GM19193 (cell line): Measurements from ENCODE around the gene OR52N5.

Experiments used
- POLR2A ChIP-seq: IDR thresholded peaks from 4 replicates; pipeline ENCODE4 v1.6.1; 2011; ENCODE audit not compliant: insufficient read depth, insufficient read length; ENCODE audit errors: extremely low read depth

Gene OR52N5

DNA sequence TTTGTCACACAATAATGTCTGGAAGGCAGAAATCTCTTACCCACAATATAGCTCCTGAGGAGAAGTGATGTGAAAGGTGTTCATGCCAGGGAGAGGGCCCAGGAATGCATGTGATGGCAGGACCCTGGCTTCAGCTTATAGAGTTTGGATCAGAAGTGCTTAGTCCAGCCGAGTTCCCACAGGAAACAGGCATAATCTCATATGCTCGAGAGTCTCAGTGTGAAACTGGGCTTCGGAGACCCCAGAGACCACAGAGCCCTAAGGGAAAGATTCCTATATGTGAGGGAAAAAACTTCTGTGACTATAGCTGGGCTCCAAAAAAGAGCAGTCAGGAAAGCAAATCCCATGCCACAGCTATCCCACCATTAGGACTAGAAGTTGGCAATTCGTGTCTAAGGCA, at the start of gene OR52N5:
TSS of gene OR52N5 (minus strand) at position 101 of the 400 bp plus-strand sequence. CDS start 4,721 bp downstream, outside the sequence.
- TF ChIP-seq POLR2A = no peak

DNA sequence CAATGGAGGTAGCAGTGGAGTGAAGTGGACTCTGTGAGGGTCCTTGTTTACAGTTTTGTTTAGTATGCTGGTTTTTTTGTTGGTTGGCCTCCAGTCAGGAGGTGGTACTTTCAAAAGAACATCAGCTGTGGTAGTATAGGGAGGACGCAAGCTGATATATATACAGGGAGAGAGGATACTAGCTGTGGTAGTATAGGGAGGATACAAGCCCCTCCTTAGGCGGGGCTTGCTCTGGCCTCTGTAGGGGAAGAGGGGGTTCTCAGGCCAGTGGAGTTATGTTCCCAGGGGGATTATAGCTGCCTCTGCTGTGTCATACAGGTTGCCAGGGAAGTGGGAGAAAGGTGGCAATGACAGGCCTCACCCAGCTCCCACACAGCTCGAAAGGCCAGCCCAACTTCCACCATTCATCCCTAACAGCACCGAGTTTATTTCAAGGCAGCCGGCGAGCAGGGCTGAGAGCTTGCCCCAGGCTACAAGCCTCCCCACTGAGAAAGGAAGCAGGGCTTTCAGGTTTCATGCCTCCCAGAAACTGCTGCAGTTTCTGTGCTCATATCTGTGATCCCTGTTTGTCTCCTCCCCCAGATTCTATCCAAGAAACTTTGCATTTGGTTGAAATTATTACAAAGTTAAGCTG, 48.2 kb upstream of the OR52N5 start:
- no peak for TF ChIP-seq POLR2A

DNA sequence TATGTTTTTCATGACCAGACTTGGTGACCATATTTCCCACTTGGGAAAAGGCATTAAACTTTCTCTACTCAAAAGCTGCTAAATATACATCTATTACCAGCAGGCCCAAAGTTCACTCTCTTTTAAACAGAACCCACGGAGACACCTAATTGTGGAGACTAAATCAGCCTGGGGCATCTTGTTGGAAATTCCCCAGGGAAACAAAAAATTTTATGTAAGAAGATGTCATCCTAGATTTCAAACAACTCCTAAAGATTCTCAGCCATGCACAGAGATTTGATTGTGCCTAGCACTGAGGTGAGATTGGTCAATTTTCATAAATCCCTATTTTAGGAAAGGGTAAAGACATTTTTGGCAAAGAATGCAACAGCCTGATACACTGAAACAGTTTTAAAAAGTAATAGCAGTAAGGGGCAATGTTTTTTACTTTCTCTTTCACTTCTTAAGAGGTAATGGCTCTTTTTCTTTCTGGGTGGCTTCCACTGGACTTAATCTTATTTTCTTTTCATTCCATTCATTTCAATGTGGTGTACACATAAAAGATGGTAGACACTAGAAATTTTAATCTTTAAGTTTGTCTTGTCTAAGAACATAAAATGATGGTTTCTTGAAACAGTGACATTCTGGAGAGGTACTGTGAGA, 35.2 kb upstream of the OR52N5 start:
- no peak for TF ChIP-seq POLR2A

DNA sequence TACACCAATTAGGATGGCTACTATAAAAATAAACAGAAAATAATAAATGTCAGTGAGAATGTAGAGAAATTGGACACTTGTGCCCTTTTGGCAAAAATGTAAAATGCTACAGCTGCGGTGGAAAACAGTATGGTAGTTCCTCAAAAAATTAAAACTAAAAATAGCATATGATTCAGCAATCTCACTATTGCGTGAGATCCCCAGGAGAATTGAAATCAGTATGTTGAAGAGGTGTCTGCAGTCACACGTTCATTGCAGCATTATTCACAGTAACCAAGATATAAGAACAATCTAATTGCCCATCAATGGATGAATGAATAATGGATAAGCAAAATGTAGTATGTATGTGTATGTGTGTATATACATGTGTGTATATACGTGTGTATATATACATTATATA, 32.4 kb upstream of the OR52N5 start:
- no peak for TF ChIP-seq POLR2A

- no peak for TF ChIP-seq POLR2A
Measured at GRCh38 chr11:5809905-5810795, 27.0 kb upstream of the OR52N5 start.

GRCh38 chr11:5809122-5809519, 26.0 kb upstream of the OR52N5 start:
- no peak for TF ChIP-seq POLR2A

DNA sequence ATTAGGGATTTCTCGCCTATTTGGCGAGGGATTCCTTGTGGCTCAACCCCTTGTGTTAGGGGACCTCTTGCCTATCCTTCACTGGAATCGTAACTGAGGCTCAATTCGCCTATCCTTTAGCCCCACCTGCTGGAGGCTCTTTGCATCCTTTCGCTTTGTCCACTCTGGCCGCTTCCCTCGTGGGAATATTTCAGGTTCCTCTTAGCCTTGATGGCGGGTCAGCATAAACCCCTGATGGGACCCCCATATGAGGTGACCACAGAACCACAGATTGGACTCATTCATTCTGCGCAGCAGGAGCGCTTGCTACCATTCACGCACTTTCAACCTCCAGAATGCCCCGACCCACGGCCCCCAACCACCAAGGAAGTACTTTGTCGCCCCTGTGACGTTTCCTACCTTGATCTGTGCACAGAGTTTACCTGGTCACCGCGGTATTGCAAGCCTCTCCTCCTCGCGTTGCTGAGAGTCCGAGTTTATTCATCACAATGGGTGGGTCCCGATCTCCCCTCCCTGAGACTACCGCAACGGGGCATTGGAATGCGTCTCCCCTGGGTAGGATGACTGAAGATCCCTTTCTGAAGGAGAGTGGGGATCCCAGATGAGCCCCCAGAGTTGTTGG, 25.5 kb upstream of the OR52N5 start, which contains the start of gene OR52N2:
TSS of gene OR52N2 (plus strand) at position 425 of the 622 bp plus-strand sequence. CDS start 11,412 bp downstream, outside the sequence.
- no peak for TF ChIP-seq POLR2A

DNA sequence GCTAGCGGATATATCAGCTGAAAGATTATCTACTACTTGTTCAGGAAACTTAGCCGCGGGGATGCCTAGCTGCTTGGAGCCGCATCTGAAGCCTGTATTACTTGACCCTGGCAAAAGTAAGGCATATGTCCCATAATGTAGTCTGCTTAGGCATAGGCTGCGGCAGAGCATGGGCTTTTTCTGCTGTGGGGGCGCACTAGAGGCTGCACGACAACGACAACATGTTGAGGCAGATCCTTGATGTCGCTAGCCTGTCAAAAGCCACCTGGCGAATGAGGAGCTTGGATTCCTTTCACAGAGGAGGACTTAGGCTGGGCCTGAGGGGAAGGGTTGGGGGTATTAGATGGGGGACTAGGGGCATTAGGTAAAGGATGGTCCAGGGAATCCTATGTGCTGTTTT, 24.4 kb upstream of the OR52N5 start:
- no peak for TF ChIP-seq POLR2A

DNA sequence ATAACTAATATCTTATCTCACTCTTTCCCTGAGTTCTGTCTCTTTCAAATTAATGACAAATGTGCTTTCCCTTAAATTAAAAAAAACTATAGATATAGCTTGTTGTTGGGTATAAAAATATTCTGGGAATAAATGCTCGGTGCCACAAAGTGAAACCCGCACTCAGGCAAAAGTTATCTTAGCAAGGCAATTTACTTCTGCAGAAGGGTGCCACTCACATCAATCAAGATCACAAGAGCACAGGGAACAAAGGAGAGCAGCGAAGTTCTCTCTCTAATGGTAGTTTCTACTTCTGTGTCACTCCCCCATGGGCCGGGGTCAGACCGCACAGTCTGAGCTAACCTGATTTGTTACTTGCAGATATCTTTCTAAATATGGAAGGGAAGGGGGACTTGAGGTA, 20.8 kb upstream of the OR52N5 start:
- no peak for TF ChIP-seq POLR2A

DNA sequence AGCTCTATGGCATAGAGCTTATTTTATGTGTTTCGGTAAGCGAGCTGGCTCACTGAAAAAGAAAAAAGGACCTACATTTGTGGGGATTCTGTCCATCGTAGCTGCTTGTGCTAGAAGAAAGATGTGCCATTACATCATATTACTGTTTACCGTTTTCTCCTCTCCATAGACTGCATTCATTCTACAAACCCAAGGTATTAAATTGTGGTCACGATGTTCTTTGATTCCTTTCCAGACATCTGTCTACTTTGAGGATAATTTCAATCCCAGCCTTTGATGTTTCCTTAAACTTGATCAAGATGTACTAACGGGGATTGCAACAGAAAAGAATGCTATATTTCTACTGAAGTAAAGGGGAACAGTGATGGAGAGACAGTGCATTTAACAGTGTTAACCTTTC, 13.4 kb upstream of the OR52N5 start:
- no peak for TF ChIP-seq POLR2A

GRCh38 chr11:5791165-5791564, 8.0 kb upstream of the OR52N5 start, which contains the start of gene OR52N1:
Gene OR52N1 (minus strand): TSS chr11:5791265. CDS start chr11:5788816, 2,449 bp downstream.
- no peak for TF ChIP-seq POLR2A

DNA sequence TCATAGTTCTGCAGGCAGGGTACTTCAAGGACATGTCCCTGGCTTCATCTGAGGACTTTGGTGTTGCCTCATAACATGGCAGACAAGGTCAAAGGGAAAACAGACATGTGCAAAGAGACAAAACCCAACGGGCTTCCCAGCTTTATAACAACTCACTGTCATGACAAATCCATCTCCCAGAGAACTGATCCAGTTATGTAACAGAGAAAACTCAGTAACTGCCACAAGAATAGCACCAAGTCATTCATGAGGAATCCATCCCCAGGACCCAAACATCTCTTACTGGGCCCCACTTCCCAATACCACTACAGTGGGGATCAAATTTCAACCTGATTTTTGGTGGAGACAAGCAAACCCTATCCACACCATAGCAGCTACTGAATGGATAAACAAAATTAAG, 16.1 kb downstream of the OR52N5 start:
- TF ChIP-seq POLR2A = no peak

DNA sequence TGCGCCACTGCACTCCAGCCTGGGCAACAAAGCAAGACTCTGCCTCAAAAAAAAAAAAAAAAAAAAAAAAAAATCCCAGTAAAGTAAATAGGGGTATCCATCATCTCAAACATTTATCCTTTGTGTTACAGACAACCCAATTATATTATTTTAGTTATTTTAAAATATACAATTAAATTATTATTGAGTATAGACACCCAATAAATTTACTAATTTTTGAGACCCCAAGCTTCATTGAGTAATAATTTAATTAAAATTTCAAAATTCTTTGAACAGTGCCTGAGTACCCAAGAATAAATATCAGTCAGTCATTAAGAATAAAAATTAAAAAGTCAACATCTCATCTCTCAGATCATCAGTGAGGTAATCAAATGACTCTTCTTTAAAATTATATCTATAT, 29.2 kb downstream of the OR52N5 start, which contains the start of gene OR52N4:
TSS of gene OR52N4 (plus strand) at position 301 of the 400 bp plus-strand sequence. CDS start 498 bp downstream, outside the sequence.
- TF ChIP-seq POLR2A = no peak

- TF ChIP-seq POLR2A = no peak
Measured at GRCh38 chr11:5749836-5750235, 33.3 kb downstream of the OR52N5 start.

GRCh38 chr11:5746614-5747013, 36.5 kb downstream of the OR52N5 start:
- TF ChIP-seq POLR2A = no peak
